HL-60 (cell line): ENCODE data around the gene FBXW5.

Experiments used
- DNase-seq, 2 experiments: peaks; one replicate each; pipeline ENCODE4 v3.0.0-alpha.2; 2010 to 2020; ENCODE audit warnings: low read depth in 1 of 2, low spot score in 1 of 2
- H3K27ac ChIP-seq: fragments of 250-450 bp; sonication (Bioruptor Pico); replicated peaks from 2 replicates; pipeline ENCODE4 v1.5.1; 2020; ENCODE audit warnings: mild to moderate bottlenecking, moderate library complexity
- H3K27me3 ChIP-seq: fragments of 250-450 bp; sonication (Bioruptor Pico); 2 replicates; pipeline ENCODE4 v1.5.1; 2021; ENCODE audit warnings: mild to moderate bottlenecking, moderate library complexity; ENCODE audit not compliant: insufficient read depth, poor library complexity, severe bottlenecking
- H3K4me3 ChIP-seq: replicated peaks from 2 replicates; pipeline ENCODE4 v1.5.1; 2011; ENCODE audit warnings: mild to moderate bottlenecking, control low read depth, low read length; ENCODE audit not compliant: insufficient read depth
- GABPA ChIP-seq: IDR thresholded peaks from 2 replicates; pipeline ENCODE4 v1.6.1; 2012; ENCODE audit warnings: low read depth
- POLR2AphosphoS5 ChIP-seq: IDR thresholded peaks from 2 replicates; pipeline ENCODE4 v1.6.1; 2012; ENCODE audit warnings: low read depth
- SPI1 ChIP-seq: IDR thresholded peaks from 2 replicates; pipeline ENCODE4 v1.6.1; 2012; ENCODE audit warnings: low read depth, mild to moderate bottlenecking, borderline replicate concordance
- TF ChIP-seq, protein P1 (sequence below): IDR thresholded peaks from one replicate; pipeline ENCODE4 v1.5.1; 2011; ENCODE audit warnings: low read length, control low read depth, inconsistent platforms; ENCODE audit not compliant: insufficient read depth
- TF ChIP-seq, protein P2 (sequence below): IDR thresholded peaks from 2 replicates; pipeline ENCODE4 v1.6.1; 2012; ENCODE audit warnings: low read depth; ENCODE audit not compliant: insufficient replicate concordance

Gene FBXW5

DNA sequence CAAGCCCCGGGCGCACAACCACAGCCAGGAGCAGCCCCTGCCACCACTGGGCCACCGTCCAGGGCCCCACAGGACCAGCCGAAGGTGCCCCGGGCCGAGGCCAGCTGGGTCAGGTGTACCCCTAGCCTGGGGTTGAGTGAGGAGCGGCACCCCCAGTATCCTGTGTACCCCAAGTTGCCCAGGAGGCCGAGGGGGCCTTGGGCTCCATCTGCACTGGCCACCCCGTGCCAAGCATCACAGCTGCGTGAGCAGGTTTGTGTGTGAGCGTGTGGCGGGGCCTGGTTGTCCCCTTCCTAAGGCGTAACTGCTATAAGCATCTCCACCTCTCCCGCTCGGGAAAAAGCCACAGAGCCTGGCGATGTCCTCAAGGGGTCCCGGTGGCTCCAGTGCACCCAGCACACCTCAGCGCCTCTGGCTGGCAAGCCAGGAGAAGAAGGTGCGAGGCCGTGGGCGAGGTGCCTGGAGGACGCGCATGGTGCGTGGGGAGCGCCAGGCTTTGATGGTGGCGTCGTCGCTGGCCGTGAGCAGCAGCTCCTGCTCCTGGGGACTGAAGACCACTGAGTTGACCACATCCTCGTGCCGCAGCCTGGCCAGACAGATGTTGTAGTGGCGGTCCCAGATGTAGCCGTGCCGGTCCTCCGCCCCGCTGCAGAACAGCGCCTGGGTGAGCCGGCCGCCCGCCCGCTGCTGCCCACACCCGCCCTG lies 3.9 kb downstream of the FBXW5 start:
- Histone ChIP-seq H3K27me3 (no peaks in the 10 kb centered on the region), H3K27ac (no peak overlapping the region), H3K4me3 (no peak overlapping the region)
- no peak for DNase-seq
- TF ChIP-seq, protein P1, sequence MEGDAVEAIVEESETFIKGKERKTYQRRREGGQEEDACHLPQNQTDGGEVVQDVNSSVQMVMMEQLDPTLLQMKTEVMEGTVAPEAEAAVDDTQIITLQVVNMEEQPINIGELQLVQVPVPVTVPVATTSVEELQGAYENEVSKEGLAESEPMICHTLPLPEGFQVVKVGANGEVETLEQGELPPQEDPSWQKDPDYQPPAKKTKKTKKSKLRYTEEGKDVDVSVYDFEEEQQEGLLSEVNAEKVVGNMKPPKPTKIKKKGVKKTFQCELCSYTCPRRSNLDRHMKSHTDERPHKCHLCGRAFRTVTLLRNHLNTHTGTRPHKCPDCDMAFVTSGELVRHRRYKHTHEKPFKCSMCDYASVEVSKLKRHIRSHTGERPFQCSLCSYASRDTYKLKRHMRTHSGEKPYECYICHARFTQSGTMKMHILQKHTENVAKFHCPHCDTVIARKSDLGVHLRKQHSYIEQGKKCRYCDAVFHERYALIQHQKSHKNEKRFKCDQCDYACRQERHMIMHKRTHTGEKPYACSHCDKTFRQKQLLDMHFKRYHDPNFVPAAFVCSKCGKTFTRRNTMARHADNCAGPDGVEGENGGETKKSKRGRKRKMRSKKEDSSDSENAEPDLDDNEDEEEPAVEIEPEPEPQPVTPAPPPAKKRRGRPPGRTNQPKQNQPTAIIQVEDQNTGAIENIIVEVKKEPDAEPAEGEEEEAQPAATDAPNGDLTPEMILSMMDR = no peak
- TF ChIP-seq SPI1 = no peak
- peak; percentile 17; the same call in 1 of the 2 replicates for TF ChIP-seq POLR2AphosphoS5
- TF ChIP-seq, protein P2, sequence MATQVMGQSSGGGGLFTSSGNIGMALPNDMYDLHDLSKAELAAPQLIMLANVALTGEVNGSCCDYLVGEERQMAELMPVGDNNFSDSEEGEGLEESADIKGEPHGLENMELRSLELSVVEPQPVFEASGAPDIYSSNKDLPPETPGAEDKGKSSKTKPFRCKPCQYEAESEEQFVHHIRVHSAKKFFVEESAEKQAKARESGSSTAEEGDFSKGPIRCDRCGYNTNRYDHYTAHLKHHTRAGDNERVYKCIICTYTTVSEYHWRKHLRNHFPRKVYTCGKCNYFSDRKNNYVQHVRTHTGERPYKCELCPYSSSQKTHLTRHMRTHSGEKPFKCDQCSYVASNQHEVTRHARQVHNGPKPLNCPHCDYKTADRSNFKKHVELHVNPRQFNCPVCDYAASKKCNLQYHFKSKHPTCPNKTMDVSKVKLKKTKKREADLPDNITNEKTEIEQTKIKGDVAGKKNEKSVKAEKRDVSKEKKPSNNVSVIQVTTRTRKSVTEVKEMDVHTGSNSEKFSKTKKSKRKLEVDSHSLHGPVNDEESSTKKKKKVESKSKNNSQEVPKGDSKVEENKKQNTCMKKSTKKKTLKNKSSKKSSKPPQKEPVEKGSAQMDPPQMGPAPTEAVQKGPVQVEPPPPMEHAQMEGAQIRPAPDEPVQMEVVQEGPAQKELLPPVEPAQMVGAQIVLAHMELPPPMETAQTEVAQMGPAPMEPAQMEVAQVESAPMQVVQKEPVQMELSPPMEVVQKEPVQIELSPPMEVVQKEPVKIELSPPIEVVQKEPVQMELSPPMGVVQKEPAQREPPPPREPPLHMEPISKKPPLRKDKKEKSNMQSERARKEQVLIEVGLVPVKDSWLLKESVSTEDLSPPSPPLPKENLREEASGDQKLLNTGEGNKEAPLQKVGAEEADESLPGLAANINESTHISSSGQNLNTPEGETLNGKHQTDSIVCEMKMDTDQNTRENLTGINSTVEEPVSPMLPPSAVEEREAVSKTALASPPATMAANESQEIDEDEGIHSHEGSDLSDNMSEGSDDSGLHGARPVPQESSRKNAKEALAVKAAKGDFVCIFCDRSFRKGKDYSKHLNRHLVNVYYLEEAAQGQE = no peak
- no peak for TF ChIP-seq GABPA

DNA sequence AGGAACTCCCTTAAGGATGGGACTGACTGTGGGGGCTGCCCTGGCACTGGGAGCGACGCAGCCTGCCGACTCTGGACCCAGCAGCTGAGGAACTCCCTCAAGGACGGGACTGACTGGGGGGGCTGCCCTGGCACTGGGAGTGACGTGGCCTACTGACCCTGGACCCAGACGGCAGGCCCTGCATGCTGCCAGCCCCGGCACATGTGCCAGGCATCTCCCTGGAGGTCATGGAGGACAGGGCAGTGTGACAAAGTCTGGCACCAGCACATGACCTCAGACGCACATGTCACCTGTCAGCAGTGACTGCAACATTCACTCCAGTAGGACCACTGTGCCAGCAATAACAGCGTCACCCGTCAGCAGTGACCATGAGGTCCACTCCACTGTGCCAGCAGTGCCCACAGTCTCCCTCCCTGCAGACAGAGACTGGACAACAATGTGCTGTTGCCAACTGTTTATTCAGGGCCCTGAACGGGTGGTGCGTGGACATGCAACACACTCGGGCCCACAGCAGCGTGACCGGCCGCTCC lies 4.5 kb downstream of the FBXW5 start:
- no peak for DNase-seq
- TF ChIP-seq, protein P2 = no peak
- TF ChIP-seq POLR2AphosphoS5 = no peak; the same call in 1 of the 2 replicates
- no peak for TF ChIP-seq SPI1
- no peak for TF ChIP-seq GABPA
- TF ChIP-seq, protein P1 = no peak
- H3K4me3 ChIP-seq = no peak overlapping the region
- H3K27ac ChIP-seq = no peak overlapping the region
- no peaks in the 10 kb centered on the region for H3K27me3 ChIP-seq

DNA sequence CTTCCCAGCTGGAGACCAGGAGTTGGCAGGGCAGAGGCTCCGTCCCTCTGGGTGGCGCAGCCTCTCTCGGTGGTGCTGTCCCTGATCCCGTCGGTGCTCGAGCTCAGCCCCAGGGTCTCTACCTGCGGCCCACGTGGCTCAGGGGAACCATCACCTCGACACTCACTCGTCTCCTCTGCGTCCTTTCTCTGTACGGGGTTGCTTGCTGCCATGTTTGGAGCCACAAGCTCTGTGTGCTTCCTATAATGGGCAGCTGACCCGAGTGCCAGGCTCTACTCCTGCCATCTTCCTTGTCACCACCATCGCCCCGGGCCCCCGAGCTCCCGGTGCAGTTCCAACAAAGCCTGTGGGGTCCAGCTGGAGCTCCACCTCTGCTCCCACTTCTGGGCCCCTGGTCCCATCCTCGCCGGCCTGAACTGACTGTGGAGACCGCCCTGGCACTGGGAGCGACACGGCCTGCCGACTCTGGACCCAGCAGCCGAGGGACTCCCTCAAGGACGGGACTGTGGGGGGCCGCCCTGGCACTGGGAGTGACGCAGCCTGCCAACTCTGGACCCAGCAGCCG lies 5.0 kb downstream of the FBXW5 start:
- DNase-seq = no peak
- H3K27me3 ChIP-seq = no peaks in the 10 kb centered on the region
- H3K4me3 ChIP-seq = no peak overlapping the region
- TF ChIP-seq GABPA = no peak
- no peak overlapping the region for H3K27ac ChIP-seq

DNA sequence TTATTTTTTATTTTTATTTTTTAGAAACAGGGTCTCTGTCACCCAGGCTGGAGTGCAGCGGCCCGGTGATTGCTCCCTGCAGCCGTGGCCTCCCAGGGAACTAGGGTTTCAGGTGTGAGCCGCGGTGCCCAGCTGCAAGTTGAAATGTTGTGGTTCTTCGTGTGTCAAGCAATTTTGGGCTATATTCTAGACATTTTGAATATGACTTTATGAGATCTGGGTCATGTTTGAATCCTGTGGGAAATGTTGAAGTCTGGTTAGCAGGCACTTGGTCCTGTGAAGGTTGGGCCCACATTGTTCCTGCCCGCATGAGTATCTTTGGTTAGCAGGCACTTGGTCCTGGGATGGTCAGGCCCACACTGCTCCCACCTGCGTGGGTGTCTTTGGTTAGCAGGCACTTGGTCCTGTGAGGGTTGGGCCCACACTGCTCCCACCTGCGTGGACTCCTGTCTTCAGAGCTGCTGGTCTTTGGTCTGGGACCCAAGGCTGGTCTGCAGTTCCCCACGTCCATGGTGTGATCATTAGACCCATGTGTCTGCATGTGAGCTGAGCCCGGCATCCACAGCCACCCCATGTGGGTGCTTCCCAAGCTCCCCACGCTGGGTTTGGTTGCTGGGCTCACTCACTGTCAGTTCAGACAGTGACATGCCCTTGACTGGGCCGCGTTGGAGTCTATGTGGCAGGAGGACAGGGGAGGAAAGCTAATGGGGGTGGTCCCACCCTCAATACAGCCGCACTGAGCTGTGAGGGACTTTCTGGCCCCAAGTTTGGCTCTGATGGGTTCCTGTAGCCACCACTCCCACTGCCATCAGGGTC lies 7.1 kb downstream of the FBXW5 start:
- TF ChIP-seq, protein P2 = no peak
- TF ChIP-seq POLR2AphosphoS5 (no peak), SPI1 (no peak), GABPA (no peak)
- TF ChIP-seq, protein P1 = no peak
- no peak overlapping the region for H3K27ac ChIP-seq

More for the DNA sequence above, 7.1 kb downstream of the FBXW5 start:
- DNase-seq = no peak
- Histone ChIP-seq H3K27me3 (no peaks in the 10 kb centered on the region), H3K4me3 (no peak overlapping the region)
